ENCODE measurements around the gene TUBD1. TPM values are rescaled to one million over a fixed set of nuclear protein-coding genes. Genes with fewer than 3 reads are reported as not detected.

The TUBD1 gene
- total RNA-seq, 1 donor from 2014 or later, result 21.9 TPM

Small RNAs within 50 kb of the gene (small RNA-seq; reads per million reads assigned to genes)
- gene RNU6-450P, result not detected
- gene RPS29P21, result not detected

Other genes starting within 250 kb of the TUBD1 start
- gene PTRH2, start 185.5 kb downstream of the TUBD1 start, total RNA-seq, result 18.3 TPM
- gene VMP1, start 185.3 kb downstream of the TUBD1 start, total RNA-seq, result 128 TPM
- gene RPS6KB1, start 178 bp upstream of the TUBD1 start, total RNA-seq, result 36.5 TPM
- 9.9 TPM for gene RNFT1, start 71.8 kb upstream of the TUBD1 start, total RNA-seq
- 12.5 TPM for gene HEATR6, start 186.0 kb upstream of the TUBD1 start, total RNA-seq